Globus pallidus (tissue), 1 donor: ENCODE results near the gene COL4A2.
A peak's percentile ranks its signal among the peaks of the same experiment; 100 is the strongest.
"Not testable (repeated sequence)": the region's sequence is repeated elsewhere in the genome, so short reads cannot be mapped to it uniquely, and the experiment has no call there.

ENCODE experiments used
- DNase-seq: peaks from one replicate; pipeline ENCODE4 v3.0.0-alpha.2; 2015; ENCODE audit warnings: low spot score

The COL4A2 gene

DNA sequence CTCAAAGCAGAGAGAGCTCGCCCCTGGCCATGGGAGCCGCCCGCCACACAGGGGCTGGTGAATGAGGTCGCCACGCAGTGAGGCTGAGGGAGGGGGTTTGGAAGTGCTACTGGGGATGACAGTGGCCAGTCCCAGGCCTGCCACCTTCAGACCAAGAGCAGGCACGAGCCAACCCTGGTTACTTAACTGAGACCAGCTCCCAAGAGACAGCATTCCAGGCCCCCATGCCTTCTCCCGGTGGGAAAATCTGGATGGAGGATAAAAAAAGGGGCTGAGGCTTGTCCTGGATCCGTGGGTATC is 211.1 kb downstream of the COL4A2 start:
- no peak for DNase-seq

DNA sequence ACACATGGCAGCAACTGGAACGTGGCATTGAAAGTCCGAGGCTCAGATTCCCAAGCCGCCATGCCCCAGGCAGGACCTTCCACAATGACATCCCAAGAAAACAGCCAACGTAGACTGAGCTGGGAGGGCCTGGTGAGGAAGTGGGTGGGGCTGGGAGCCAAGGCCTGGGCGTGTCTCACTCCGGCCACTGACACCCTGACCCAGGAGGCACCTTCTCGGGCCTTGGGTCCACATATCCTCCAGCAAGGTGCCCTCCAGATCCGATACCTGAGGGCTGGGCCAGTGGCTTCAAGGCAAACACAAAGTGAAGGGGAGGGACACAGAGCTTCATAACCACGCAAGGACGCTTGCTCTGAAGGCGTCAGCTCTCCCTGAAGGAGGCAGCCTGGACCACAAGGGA is 211.5 kb downstream of the COL4A2 start:
- no peak for DNase-seq

GRCh38 chr13:110519046-110519445 is 212.0 kb downstream of the COL4A2 start:
- DNase-seq, result no peak

GRCh38 chr13:110519506-110519905 is 212.4 kb downstream of the COL4A2 start:
- no peak for DNase-seq

DNA sequence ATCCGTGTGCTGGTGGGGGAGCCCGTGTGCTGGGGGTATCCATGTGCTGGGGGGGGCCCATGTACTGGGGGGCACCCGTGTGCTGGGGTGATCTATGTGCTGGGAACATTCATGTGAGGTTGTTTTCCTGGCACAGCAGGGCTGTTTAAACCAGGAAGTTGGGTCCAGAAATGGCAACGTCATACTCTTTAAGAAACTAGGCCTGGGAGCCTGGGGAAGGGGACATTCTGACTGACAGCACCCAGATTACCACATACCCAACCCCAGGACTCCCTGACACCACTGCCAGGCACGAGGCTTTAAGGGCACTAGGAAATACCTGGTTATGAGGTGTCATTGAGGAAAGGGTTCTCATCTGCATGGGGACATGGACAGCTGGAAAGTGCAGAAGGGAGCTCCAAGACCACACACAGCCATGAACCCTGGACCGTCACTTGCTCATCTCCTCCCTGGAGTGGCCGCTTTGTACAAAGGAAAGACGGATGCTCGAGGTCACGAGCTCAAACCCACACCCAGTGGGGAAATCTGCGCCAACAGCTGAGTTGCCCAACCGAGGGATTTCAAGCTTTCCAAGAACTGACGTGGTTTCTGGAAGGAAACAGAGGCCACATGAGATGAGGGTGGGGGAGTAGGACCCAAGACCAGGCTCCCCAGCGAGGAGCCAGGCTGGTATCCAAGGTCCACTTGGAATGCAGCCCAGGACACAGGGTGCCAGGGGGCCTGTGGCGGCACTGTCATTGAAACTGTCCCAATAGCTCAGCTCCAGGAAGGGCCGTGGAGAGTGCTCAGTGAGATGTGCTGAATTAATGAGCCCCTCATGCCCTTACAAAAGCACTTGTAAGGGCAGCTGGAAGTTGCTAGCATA is 213.6 kb downstream of the COL4A2 start:
- peak; percentile 81 for DNase-seq

- no peak for DNase-seq
These were observed 214.2 kb downstream of the COL4A2 start for GRCh38 chr13:110521296-110521680.

- no peak for DNase-seq
These were observed 214.9 kb downstream of the COL4A2 start for GRCh38 chr13:110521946-110522345.

GRCh38 chr13:110522721-110523120 is 215.6 kb downstream of the COL4A2 start:
- no peak for DNase-seq

GRCh38 chr13:110523180-110523579 is 216.1 kb downstream of the COL4A2 start:
- no peak for DNase-seq

DNA sequence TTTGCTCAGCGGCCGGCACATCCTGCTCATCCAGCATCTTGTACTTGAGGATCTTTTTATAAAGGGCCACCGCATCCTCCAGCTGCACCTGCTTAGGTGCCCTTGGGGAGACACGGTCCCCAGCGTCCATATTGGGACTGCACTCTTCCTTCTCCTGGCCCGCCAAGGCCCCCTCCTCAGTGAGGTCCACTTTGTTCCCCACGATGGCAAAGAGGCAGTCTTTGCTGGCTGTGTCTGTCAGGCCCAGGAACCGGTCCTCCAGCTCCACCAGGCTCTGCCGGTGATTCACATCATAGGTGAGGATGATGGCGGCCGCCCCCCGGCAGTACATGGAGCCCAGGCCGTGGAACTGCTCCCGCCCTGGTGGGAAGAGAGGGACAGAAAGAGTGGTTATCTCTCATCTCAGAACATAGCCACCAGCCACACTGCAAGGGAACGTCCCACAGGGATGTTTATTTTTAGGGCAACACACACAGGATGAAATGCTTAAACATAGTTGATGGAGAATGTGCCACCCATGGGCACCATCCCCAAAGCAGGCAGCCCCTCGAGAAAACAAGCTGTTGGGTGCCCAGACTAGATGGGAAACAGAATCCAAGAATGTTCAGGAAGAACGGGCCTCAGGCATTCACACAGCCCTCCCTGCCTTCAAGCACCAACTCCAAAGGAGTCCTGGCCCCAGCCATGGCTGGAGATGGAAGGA is 216.9 kb downstream of the COL4A2 start:
- DNase-seq, result no peak

DNA sequence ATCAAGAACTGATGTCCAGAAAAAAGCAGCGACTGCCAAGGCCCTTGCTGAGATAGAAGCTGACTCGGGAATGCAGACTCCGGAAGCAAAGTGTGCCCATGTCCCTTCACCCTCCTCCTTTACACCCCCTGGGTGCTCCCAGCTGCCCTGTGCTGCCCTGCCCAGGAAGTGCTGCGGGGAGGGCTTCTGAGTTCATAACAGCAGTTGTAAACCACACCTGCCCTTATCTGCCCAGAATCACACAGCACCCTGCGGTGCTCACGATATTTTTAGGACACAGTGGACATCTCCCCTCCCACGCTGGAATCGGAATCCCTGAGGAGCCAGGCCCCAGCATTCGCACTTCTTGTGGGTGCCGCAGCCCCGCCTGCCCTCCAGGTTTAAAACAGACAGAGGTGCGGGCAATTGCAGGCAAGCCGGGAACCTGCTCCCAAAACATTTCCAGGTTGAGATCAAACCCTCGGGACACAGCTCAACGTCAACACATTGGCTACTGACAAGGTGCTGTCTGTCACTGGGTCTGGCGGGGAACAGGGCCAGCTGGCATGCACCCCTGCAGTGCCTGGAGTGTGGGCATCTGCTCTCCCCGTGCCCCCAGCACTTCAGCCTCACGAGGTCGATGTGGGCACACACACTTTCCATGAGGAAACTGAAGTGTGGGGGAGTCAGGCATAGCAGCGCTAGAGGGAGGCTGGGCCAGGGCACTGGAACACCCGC is 217.6 kb downstream of the COL4A2 start:
- no peak for DNase-seq

- DNase-seq, result no peak
These were observed 218.5 kb downstream of the COL4A2 start for GRCh38 chr13:110525328-110526319.

- DNase-seq, result no peak
These were observed 221.3 kb downstream of the COL4A2 start for GRCh38 chr13:110528371-110528770.

DNA sequence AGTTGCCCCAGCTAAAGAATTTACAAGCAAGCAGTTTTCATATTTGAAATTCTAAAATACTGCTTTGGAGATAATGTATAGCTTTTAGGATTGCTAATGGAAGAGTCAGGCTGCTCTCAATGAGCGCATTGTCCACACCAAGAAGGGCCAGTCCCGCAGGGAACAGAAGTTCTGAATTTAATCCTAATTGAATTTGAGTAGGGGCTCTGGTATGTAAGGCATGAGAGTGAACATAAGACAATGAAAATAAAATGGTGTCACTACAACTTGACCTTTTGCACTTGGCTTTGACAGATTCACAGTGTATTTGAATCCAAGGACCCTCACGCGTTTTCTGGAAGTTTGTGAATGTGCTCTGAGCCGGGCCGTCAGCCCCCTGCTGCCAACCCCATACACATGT is 221.8 kb downstream of the COL4A2 start:
- DNase-seq, result no peak

- no peak for DNase-seq
These were observed 222.6 kb downstream of the COL4A2 start for GRCh38 chr13:110529522-110530311.

GRCh38 chr13:110531100-110531499 is 224.0 kb downstream of the COL4A2 start:
- DNase-seq, result no peak

DNA sequence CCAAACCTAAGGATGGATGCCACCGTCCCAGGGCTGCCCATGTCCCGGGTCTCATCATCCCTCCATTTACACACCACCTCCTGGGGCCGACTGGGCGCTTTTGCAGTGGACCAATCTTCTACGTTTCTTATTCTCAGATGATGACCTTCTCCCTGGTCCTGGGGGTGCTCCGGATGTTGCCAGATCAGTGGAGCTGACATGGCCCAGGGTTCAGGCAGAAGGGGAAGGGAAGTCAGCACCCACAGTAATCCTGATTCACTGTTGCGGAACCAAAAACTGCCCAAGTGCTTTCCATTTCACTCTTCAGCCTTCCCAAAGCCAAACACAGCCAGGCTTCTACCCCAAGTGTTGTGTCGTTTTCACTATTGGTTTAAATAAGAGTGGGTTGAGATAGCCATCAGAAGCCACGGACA is 224.6 kb downstream of the COL4A2 start:
- DNase-seq, result no peak

DNA sequence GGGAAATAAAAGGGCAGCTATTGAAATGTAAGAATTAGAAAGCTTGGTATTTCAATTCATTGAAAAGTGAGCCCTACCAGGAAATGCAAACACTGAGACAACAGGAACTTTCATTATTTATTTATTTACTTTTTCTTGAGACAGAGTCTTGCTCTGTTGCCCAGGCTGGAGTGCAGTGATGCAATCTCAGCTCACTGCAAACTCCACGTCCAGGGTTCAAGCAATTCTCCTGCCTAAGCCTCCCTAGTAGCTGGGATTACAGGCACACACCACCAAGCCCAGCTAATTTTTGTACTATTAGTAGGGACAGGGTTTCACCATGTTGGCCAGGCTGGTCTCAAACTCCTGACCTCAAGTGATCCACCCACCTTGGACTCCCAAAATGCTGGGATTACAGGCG is 225.2 kb downstream of the COL4A2 start:
- not testable (repeated sequence) for DNase-seq

- no peak for DNase-seq
These were observed 226.9 kb downstream of the COL4A2 start for GRCh38 chr13:110533771-110534670.

DNA sequence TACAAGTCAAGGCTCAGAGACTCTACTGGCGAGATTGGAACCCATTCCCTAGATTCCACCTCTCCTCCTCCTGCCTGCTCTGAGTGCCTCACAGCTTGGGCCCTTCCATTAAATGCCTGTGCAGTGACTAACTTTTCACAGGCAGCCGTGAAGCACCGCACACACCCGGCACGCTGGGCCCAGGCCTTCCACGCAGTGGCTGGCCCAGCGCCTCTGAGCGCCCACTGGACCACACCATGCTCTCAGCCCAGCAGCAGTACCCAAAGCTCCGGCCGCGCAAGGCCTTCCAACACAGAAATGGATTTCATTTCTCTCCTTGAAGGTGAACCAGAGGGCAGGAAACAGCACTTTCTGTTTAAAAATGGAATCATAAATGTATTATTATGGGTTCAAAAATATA is 228.4 kb downstream of the COL4A2 start:
- no peak for DNase-seq
